Esophagus muscularis mucosa (tissue), 4 donors: ENCODE data around the gene RYR1. TPM values are rescaled to one million over a fixed set of nuclear protein-coding genes. Genes with fewer than 3 reads are reported as not detected.

ENCODE experiments used
- DNase-seq: peaks from one replicate; pipeline ENCODE4 v3.0.0-alpha.2; 2017; ENCODE audit errors: extremely low spot score
- H3K27ac ChIP-seq, 4 donors: fragments of 200-600 bp; sonication (generic); replicated peaks in 1 of 4; 1 replicate in 3 of 4; 2 replicates in 1 of 4; pipeline ENCODE4 v1.5.1; 2016 to 2019; ENCODE audit warnings: mild to moderate bottlenecking in 1 of 4
- H3K27me3 ChIP-seq, 4 donors: fragments of 200-600 bp; sonication (generic); one replicate each; pipeline versions ENCODE4 v1.5.1 to v1.6.0; 2016 to 2019
- H3K36me3 ChIP-seq, 4 donors: fragments of 200-600 bp; sonication (generic); one replicate each; pipeline ENCODE4 v1.5.1; 2016 to 2019
- H3K4me1 ChIP-seq, 4 donors: fragments of 200-600 bp; sonication (generic); one replicate each; pipeline ENCODE4 v1.5.1; 2016 to 2019
- H3K4me3 ChIP-seq, 4 donors: fragments of 200-600 bp; sonication (generic); 1 replicate in 2 of 4; 2 replicates in 2 of 4; pipeline ENCODE4 v1.5.1; 2016 to 2019; ENCODE audit warnings: mild to moderate bottlenecking in 4 of 4, moderate library complexity in 1 of 4
- H3K9me3 ChIP-seq, 4 donors: fragments of 200-600 bp; sonication (generic); 1 replicate in 3 of 4; 2 replicates in 1 of 4; pipeline ENCODE4 v1.5.1; 2016 to 2019
- EP300 ChIP-seq: sonication (generic); formaldehyde crosslinking; IDR thresholded peaks from one replicate; pipeline ENCODE4 v1.6.1; 2017; ENCODE audit warnings: antibody characterized with exemption
- POLR2A ChIP-seq: fragments of 450-650 bp; IDR thresholded peaks from one replicate; pipeline ENCODE4 v1.6.1; 2017; ENCODE audit warnings: antibody characterized with exemption, moderate library complexity, mild to moderate bottlenecking, low read depth
- POLR2AphosphoS5 ChIP-seq, 2 donors: sonication (generic); formaldehyde crosslinking; IDR thresholded peaks; one replicate each; pipeline ENCODE4 v1.6.1; 2017; ENCODE audit warnings: antibody characterized with exemption in 2 of 2
- WGBS: methylation state at CpG from one replicate; pipeline ENCODE4 v1.1.5; 2018; 5-methylcytosine and 5-hydroxymethylcytosine counted together
- intact Hi-C: fragments of 100-400 bp; cut with DNase I; formaldehyde crosslinking; loops from one replicate; pipeline ENCODE4 v1.15.1; 2023
- total RNA-seq, 4 donors: library from RNA; depleted of rRNA; stranded (reverse); fragments of >200 nt; gene quantifications; one replicate each; pipeline versions ENCODE4 v1.1.0 to v1.2.1, GENCODE V29; 2016
- TF ChIP-seq, protein P1 (sequence below), 3 experiments: fragments of 200-600 bp in 2 of 3; fragments of 450-650 bp in 1 of 3; sonication (generic) in 2 of 3; IDR thresholded peaks; one replicate each; pipeline ENCODE4 v1.5.1; 2017 to 2019; ENCODE audit warnings: antibody characterized with exemption in 3 of 3, mild to moderate bottlenecking in 2 of 3, moderate library complexity in 1 of 3

RYR1 gene
- total RNA-seq, 4 donors from 2014 or later = 0.99 to 4.0 (median 2.7) TPM

DNA sequence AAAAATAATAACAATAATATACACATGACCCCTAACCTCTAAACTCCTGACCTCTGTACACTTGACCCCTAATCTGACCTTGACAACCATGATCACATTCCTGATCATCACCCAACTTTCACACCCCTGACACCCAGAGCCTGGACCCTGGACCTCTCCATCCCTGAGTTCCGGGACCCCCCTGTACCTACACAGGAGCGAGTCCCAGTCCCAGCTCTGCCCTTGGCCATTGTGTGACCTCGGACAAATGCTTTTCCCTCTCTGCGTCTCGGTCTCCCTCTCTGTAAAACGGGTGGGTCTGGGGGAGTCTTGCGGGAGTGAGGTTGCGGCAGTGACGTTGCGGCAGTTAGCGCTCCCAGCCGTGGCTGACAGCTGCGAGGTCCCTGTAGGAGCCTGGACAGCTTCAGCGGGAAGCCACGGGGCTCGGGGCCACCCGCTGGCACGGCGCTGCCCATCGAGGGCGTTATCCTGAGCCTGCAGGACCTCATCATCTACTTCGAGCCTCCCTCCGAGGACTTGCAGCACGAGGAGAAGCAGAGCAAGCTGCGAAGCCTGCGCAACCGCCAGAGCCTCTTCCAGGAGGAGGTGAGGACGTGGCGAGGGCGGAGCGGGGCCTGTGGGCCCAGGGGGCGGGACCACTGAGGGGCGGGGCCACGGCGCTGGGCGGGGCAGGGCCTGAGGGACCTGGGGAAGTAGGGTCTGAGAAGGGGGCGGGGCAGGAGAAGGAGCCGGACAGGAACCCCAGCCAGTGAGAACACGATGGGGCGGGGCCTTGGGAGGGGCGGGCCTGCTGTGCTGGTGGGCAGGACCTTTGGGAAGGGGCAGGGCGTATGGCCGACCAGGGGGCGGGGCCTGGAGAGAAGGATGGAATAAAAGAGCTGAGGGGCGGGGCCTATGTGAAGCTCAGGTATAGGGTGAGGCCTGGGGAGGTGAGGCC lies 19.2 kb downstream of the RYR1 start:
- WGBS = 69% methylated on average over 22 of the region's 45 CpGs
- intact Hi-C loops = no loop called here
- Histone ChIP-seq H3K4me1 (no peaks in the 10 kb centered on the region), H3K9me3 (no peaks in the 10 kb centered on the region), H3K27ac (no peak overlapping the region), H3K36me3 (no peaks in the 10 kb centered on the region), H3K27me3 (peaks cover 0 to 5% (median 0%) of the 10 kb centered on the region in 4 donors), H3K4me3 (no peak overlapping the region)
- no peak for DNase-seq
- TF ChIP-seq, protein P1, sequence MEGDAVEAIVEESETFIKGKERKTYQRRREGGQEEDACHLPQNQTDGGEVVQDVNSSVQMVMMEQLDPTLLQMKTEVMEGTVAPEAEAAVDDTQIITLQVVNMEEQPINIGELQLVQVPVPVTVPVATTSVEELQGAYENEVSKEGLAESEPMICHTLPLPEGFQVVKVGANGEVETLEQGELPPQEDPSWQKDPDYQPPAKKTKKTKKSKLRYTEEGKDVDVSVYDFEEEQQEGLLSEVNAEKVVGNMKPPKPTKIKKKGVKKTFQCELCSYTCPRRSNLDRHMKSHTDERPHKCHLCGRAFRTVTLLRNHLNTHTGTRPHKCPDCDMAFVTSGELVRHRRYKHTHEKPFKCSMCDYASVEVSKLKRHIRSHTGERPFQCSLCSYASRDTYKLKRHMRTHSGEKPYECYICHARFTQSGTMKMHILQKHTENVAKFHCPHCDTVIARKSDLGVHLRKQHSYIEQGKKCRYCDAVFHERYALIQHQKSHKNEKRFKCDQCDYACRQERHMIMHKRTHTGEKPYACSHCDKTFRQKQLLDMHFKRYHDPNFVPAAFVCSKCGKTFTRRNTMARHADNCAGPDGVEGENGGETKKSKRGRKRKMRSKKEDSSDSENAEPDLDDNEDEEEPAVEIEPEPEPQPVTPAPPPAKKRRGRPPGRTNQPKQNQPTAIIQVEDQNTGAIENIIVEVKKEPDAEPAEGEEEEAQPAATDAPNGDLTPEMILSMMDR (IDR thresholded peaks at IDR 0.05) = no peak
- no peak for TF ChIP-seq POLR2A
- TF ChIP-seq EP300 = no peak
- TF ChIP-seq POLR2AphosphoS5 (IDR thresholded peaks at IDR 0.05) = no peak

DNA sequence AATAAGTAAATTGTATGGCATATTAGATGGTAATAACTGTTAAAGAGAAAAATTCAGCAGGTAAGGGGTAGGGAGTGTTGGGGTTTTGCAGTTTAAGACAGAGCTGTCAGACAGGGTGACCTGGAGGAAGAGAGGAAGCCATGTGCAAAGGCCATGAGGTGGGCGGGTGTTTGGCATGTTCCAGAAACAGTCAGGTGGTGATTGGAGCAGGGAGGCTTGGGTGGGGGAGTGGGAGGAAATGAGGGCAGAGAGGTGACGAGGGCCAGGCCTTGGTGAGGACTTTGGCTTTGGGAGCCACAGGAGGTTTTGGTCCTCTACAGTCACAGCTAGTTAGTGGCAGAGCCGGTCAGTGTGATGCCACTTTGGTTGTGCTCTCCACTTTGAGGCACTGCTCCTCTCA lies 20.1 kb downstream of the RYR1 start:
- no peak overlapping the region for H3K27ac ChIP-seq
- intact Hi-C loops = no loop called here
- H3K9me3 ChIP-seq = no peaks in the 10 kb centered on the region
- DNase-seq = no peak
- no peaks in the 10 kb centered on the region for H3K4me1 ChIP-seq
- peaks cover 0 to 5% (median 0%) of the 10 kb centered on the region in 4 donors for H3K27me3 ChIP-seq
- H3K36me3 ChIP-seq = no peaks in the 10 kb centered on the region
- 76% methylated on average over 3 of the region's 3 CpGs for WGBS
- no peak overlapping the region for H3K4me3 ChIP-seq
- TF ChIP-seq, protein P1 (IDR thresholded peaks at IDR 0.05) = no peak
- no peak for TF ChIP-seq POLR2AphosphoS5 (IDR thresholded peaks at IDR 0.05)
- TF ChIP-seq POLR2A = no peak

DNA sequence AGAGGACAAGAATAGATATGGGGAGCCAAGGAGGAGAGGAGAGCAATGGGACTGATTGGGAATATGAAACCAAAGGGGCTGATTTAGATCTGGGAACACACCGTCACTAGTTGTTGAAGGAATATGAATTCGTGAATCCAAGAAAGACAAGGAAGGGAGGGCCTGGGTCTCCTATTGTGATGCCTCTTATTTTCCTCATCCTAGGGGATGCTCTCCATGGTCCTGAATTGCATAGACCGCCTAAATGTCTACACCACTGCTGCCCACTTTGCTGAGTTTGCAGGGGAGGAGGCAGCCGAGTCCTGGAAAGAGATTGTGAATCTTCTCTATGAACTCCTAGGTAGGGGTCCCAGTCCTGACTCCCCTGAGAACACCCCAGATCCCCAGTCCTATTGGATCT lies 21.5 kb downstream of the RYR1 start:
- intact Hi-C loops = no loop called here
- no peak overlapping the region for H3K27ac ChIP-seq
- no peaks in the 10 kb centered on the region for H3K9me3 ChIP-seq
- TF ChIP-seq EP300 = no peak
- no peak for TF ChIP-seq POLR2A
- TF ChIP-seq POLR2AphosphoS5 (IDR thresholded peaks at IDR 0.05) = no peak
- DNase-seq = no peak
- H3K4me1 ChIP-seq = no peaks in the 10 kb centered on the region
- H3K4me3 ChIP-seq = no peak overlapping the region
- H3K36me3 ChIP-seq = no peaks in the 10 kb centered on the region
- H3K27me3 ChIP-seq = peaks cover 0 to 11% (median 0%) of the 10 kb centered on the region in 4 donors
- WGBS = 38% methylated on average over 4 of the region's 4 CpGs

GRCh38 chr19:38457202-38457601 lies 23.7 kb downstream of the RYR1 start:
- intact Hi-C loops = no loop called here
- no peaks in the 10 kb centered on the region for H3K9me3 ChIP-seq
- H3K27ac ChIP-seq = no peak overlapping the region
- H3K4me3 ChIP-seq = no peak overlapping the region
- no peak for DNase-seq
- WGBS = 74% methylated on average over 5 of the region's 5 CpGs
- H3K36me3 ChIP-seq = no peaks in the 10 kb centered on the region
- TF ChIP-seq EP300 = no peak
- TF ChIP-seq POLR2AphosphoS5 (IDR thresholded peaks at IDR 0.05) = no peak
- TF ChIP-seq, protein P1 (IDR thresholded peaks at IDR 0.05) = no peak
- TF ChIP-seq POLR2A = no peak
- H3K27me3 ChIP-seq = peaks cover 0 to 16% (median 0%) of the 10 kb centered on the region in 4 donors
- no peaks in the 10 kb centered on the region for H3K4me1 ChIP-seq

GRCh38 chr19:38457690-38458405 lies 24.4 kb downstream of the RYR1 start:
- Histone ChIP-seq H3K27ac (no peak overlapping the region), H3K27me3 (peaks cover 0 to 15% (median 0%) of the 10 kb centered on the region in 4 donors), H3K36me3 (no peaks in the 10 kb centered on the region), H3K4me1 (no peaks in the 10 kb centered on the region), H3K9me3 (no peaks in the 10 kb centered on the region), H3K4me3 (no peak overlapping the region)
- 93% methylated on average over 15 of the region's 15 CpGs for WGBS
- no peak for TF ChIP-seq EP300
- no peak for TF ChIP-seq POLR2AphosphoS5 (IDR thresholded peaks at IDR 0.05)
- TF ChIP-seq POLR2A = no peak
- TF ChIP-seq, protein P1 (IDR thresholded peaks at IDR 0.05) = no peak
- intact Hi-C loops = no loop called here
- DNase-seq = no peak
